ENCODE measurements around the gene NOS2. TPM values are rescaled to one million over a fixed set of nuclear protein-coding genes. Genes with fewer than 3 reads are reported as not detected.

The NOS2 gene
- total RNA-seq, 1 experiment from 2014 or later: 0.35 TPM

GRCh38 chr17:27810211-27810901 is 10.0 kb upstream of the NOS2 start:
- Histone ChIP-seq H3K23ac (ENCODE audit: insufficient read length, low read depth, low read length) (no peak overlapping the region), H2BK5ac (ENCODE audit: insufficient read length, low read length) (no peak overlapping the region), H3K18ac (ENCODE audit: insufficient read length, low read depth, low read length) (no peak overlapping the region), H3K4me1 (ENCODE audit: insufficient read depth, low read length) (no peaks in the 10 kb centered on the region; the same call in 1 of the 2 replicates), H3K4ac (ENCODE audit: low read depth, low read length) (no peak overlapping the region), H2BK15ac (ENCODE audit: low read depth, low read length) (no peak overlapping the region), H3K9me3 (ENCODE audit: control insufficient read depth, low read depth, low read length) (no peaks in the 10 kb centered on the region), H3T11ph (ENCODE audit: low read length) (no peak overlapping the region), H2BK120ac (ENCODE audit: low read depth, low read length, poor library complexity, severe bottlenecking) (no peak overlapping the region), H4K91ac (ENCODE audit: insufficient read length, low read depth, low read length) (no peak overlapping the region), H4K5ac (ENCODE audit: insufficient read length, low read depth, low read length) (no peak overlapping the region), H3K27me3 (ENCODE audit: insufficient read depth, low read length) (no peaks in the 10 kb centered on the region), H3K79me1 (ENCODE audit: insufficient read depth, low read depth, low read length, poor library complexity, severe bottlenecking) (no peaks in the 10 kb centered on the region), H3K4me2 (ENCODE audit: insufficient read depth, insufficient read length, low read length) (no peak overlapping the region), H2BK12ac (ENCODE audit: insufficient read length, low read depth, low read length) (no peak overlapping the region), H3K14ac (ENCODE audit: insufficient read depth, low read length) (no peak overlapping the region), H2AFZ (ENCODE audit: low read length) (no peak overlapping the region), H3K23me2 (ENCODE audit: insufficient read length, low read depth, low read length, poor library complexity, severe bottlenecking) (peaks cover 4% of the 10 kb centered on the region), H3K79me2 (ENCODE audit: insufficient read depth, low read length) (no peaks in the 10 kb centered on the region), H3K56ac (ENCODE audit: insufficient read length, low read depth, low read length) (no peak overlapping the region), H3K27ac (ENCODE audit: insufficient read length, low read depth, low read length) (no peak overlapping the region), H4K20me1 (ENCODE audit: control insufficient read depth, insufficient read depth, insufficient read length) (no peaks in the 10 kb centered on the region), H2BK20ac (ENCODE audit: low read depth, low read length, poor library complexity, severe bottlenecking) (no peak overlapping the region), H2AK5ac (ENCODE audit: insufficient read length, low read length) (no peak overlapping the region), H3K9ac (ENCODE audit: extremely low read depth, insufficient read length, low read length) (no peak overlapping the region), H4K8ac (replicated peaks; ENCODE audit: insufficient read length, low read depth, low read length) (no peak overlapping the region)
- peak overlapping the region in 1 of 3 experiments; percentile 4; a peak in 1 of 7 replicates for H3K27ac Mint-ChIP-seq
- DNase-seq: peak; percentile 54
- whole genome bisulfite sequencing (ENCODE audit: extremely low coverage, insufficient read length, low lambda C conversion rate): no CpG with 5 or more reads among the region's 7 CpGs
- TF ChIP-seq CTCF (conservative IDR thresholded peaks at IDR 0.05): no peak
- H3K27me3 Mint-ChIP-seq (ENCODE audit: low read depth): no peaks in the 10 kb centered on the region; the same call in 1 of the 2 replicates
- H3K9me3 Mint-ChIP-seq: peaks cover 7 to 8% of the 10 kb centered on the region in 2 experiments; a peak in 3 of 5 replicates
- peaks cover 19 to 20% of the 10 kb centered on the region in 2 experiments for H3K4me1 Mint-ChIP-seq
- H3K4me3 Mint-ChIP-seq: no peak overlapping the region
- peaks cover 0 to 7% (median 0%) of the 10 kb centered on the region in 3 experiments; a peak in 3 of 7 replicates for H3K36me3 Mint-ChIP-seq (ENCODE audit: insufficient read depth in 1 of 3, low read depth in 3 of 3)

All from H9 (cell line).